Stomach (tissue), 4 donors: ENCODE data around the gene RAB22A.

Experiments used
- POLR2AphosphoS5 ChIP-seq, 3 donors: sonication (generic); formaldehyde crosslinking; IDR thresholded peaks; one replicate each; pipeline ENCODE4 v1.6.1; 2016; ENCODE audit warnings: antibody characterized with exemption in 3 of 3
- TF ChIP-seq, protein P1 (sequence below), 7 experiments: fragments of 450-650 bp in 4 of 7; fragments of 200-600 bp in 3 of 7; sonication (generic) in 3 of 7; IDR thresholded peaks; one replicate each; pipeline ENCODE4 v1.5.1; 2016 to 2019; ENCODE audit warnings: antibody characterized with exemption in 7 of 7, control low read depth in 2 of 7, mild to moderate bottlenecking in 1 of 7

DNA sequence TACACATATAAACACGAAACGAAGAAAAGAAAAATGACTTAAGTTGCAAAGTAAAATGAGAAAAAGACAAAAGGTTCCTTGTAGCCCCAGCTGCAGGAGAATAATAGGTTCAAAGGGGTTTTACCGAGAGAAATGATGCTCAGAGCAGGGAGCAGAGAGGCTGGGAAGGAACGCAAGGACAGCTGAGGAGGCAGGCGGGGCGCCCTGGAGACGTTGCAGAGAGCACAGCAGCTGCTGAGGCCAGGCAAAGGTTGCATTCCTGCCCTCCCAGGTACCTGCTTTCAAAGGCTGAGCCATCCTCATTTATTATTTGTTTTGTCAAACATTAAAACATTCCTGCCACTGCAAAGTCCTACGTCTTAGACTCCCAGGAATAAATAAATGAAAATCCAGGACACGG is 63.3 kb downstream of the RAB22A start:
- no peak for TF ChIP-seq POLR2AphosphoS5 (IDR thresholded peaks at IDR 0.05)
- TF ChIP-seq, protein P1, sequence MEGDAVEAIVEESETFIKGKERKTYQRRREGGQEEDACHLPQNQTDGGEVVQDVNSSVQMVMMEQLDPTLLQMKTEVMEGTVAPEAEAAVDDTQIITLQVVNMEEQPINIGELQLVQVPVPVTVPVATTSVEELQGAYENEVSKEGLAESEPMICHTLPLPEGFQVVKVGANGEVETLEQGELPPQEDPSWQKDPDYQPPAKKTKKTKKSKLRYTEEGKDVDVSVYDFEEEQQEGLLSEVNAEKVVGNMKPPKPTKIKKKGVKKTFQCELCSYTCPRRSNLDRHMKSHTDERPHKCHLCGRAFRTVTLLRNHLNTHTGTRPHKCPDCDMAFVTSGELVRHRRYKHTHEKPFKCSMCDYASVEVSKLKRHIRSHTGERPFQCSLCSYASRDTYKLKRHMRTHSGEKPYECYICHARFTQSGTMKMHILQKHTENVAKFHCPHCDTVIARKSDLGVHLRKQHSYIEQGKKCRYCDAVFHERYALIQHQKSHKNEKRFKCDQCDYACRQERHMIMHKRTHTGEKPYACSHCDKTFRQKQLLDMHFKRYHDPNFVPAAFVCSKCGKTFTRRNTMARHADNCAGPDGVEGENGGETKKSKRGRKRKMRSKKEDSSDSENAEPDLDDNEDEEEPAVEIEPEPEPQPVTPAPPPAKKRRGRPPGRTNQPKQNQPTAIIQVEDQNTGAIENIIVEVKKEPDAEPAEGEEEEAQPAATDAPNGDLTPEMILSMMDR (IDR thresholded peaks at IDR 0.05) = no peak
